GM23248 (cell line): ENCODE results near the gene BSG. TPM values are rescaled to one million over a fixed set of nuclear protein-coding genes. Genes with fewer than 3 reads are reported as not detected.
"Not testable (repeated sequence)": the region's sequence is repeated elsewhere in the genome, so short reads cannot be mapped to it uniquely, and the experiment has no call there.

Source experiments
- DNase-seq: peaks from one replicate; pipeline ENCODE4 v3.0.0-alpha.2; 2015
- H2AFZ ChIP-seq: fragments of 200-600 bp; sonication (generic); 2 replicates; pipeline ENCODE4 v1.6.1; 2016; ENCODE audit warnings: antibody characterized with exemption
- H3F3A ChIP-seq: fragments of 200-600 bp; sonication (generic); 2 replicates; pipeline ENCODE4 v1.6.1; 2016; ENCODE audit warnings: mild to moderate bottlenecking, antibody characterized with exemption, mixed run types; ENCODE audit not compliant: insufficient read depth
- H3K27ac ChIP-seq: fragments of 200-600 bp; sonication (generic); 2 replicates; pipeline ENCODE4 v1.5.1; 2016; ENCODE audit warnings: mild to moderate bottlenecking
- H3K27me3 ChIP-seq: fragments of 200-600 bp; sonication (generic); replicated peaks from 2 replicates; pipeline ENCODE4 v1.6.1; 2016; ENCODE audit warnings: mild to moderate bottlenecking; ENCODE audit not compliant: insufficient read depth
- H3K36me3 ChIP-seq: fragments of 200-600 bp; sonication (generic); 2 replicates; pipeline ENCODE4 v1.6.1; 2016; ENCODE audit warnings: low read depth, mild to moderate bottlenecking
- H3K4me1 ChIP-seq: fragments of 200-600 bp; sonication (generic); 2 replicates; pipeline ENCODE4 v1.6.1; 2016; ENCODE audit warnings: mild to moderate bottlenecking; ENCODE audit not compliant: insufficient read depth
- H3K4me2 ChIP-seq: fragments of 200-600 bp; sonication (generic); one replicate; pipeline ENCODE4 v1.6.1; 2016; ENCODE audit warnings: mild to moderate bottlenecking; ENCODE audit not compliant: unreplicated experiment
- H3K4me3 ChIP-seq: fragments of 200-600 bp; sonication (generic); 2 replicates; pipeline ENCODE4 v1.5.1; 2016; ENCODE audit warnings: mild to moderate bottlenecking
- H3K79me2 ChIP-seq: fragments of 200-600 bp; sonication (generic); 2 replicates; pipeline ENCODE4 v1.6.1; 2016; ENCODE audit warnings: mild to moderate bottlenecking; ENCODE audit not compliant: insufficient read depth
- H3K9ac ChIP-seq: fragments of 200-600 bp; sonication (generic); 2 replicates; pipeline ENCODE4 v1.6.1; 2016; ENCODE audit warnings: mild to moderate bottlenecking
- H3K9me2 ChIP-seq: fragments of 200-600 bp; sonication (generic); 2 replicates; pipeline ENCODE4 v1.6.1; 2016; ENCODE audit warnings: mixed run types, mild to moderate bottlenecking, moderate library complexity; ENCODE audit not compliant: insufficient read depth
- H3K9me3 ChIP-seq: fragments of 200-600 bp; sonication (generic); one replicate; pipeline ENCODE4 v1.6.1; 2017; ENCODE audit warnings: low read depth
- H4K20me1 ChIP-seq: fragments of 200-600 bp; sonication (generic); 2 replicates; pipeline ENCODE4 v1.6.0; 2016; ENCODE audit not compliant: insufficient read depth
- EZH2 ChIP-seq: fragments of 200-600 bp; sonication (generic); IDR thresholded peaks from 2 replicates; pipeline ENCODE4 v1.6.1; 2018; ENCODE audit warnings: antibody characterized with exemption, mild to moderate bottlenecking; ENCODE audit not compliant: insufficient read depth, poor library complexity, severe bottlenecking
- EZH2phosphoT487 ChIP-seq: fragments of 200-600 bp; sonication (generic); IDR thresholded peaks from 2 replicates; pipeline ENCODE4 v1.6.1; 2018; ENCODE audit warnings: antibody characterized with exemption, moderate library complexity, mild to moderate bottlenecking, low read depth; ENCODE audit not compliant: insufficient read depth
- WGBS, 2 experiments: methylation state at CpG; one replicate each; pipeline ENCODE4 v1.1.6; 2015 to 2017; ENCODE audit warnings: low lambda C conversion rate in 2 of 2, low coverage in 1 of 2; ENCODE audit errors: missing lambda C conversion rate in 2 of 2; 5-methylcytosine and 5-hydroxymethylcytosine counted together
- in situ Hi-C: fragments of 300-500 bp; cut with MboI; formaldehyde crosslinking; loops from 2 replicates; pipeline ENCODE4 v1.15.0; 2020
- polyA plus RNA-seq: library from polyadenylated mRNA; unstranded; fragments of >200 nt; fragmentation: Nextera tagmentation; extraction: Ambion mirVana; gene quantifications from 2 replicates; pipeline ENCODE4 v1.2.1, GENCODE V29; 2016
- total RNA-seq: library from RNA; depleted of rRNA; stranded (reverse); fragments of >200 nt; shearing (Covaris generic); gene quantifications from 2 replicates; pipeline ENCODE4 v1.2.3, GENCODE V29; 2014

BSG gene
- total and polyA plus RNA-seq, 2 experiments from 2014 or later, result 939 to 955 TPM

GRCh38 chr19:625257-625656 lies 52.9 kb downstream of the BSG start:
- TF ChIP-seq EZH2phosphoT487 (no peak), EZH2 (no peak)
- Histone ChIP-seq H4K20me1 (no peaks in the 10 kb centered on the region), H3K27ac (no peak overlapping the region)

GRCh38 chr19:626566-626965 lies 54.2 kb downstream of the BSG start:
- H4K20me1 ChIP-seq, H3K9me2 ChIP-seq, H3K4me3 ChIP-seq, H3F3A ChIP-seq, H3K4me2 ChIP-seq, DNase-seq, H3K4me1 ChIP-seq, H3K27ac ChIP-seq, H2AFZ ChIP-seq, H3K9me3 ChIP-seq, H3K9ac ChIP-seq, H3K27me3 ChIP-seq, in situ Hi-C loops: not testable (repeated sequence)
- Histone ChIP-seq H3K79me2 (peaks cover 29% of the 10 kb centered on the region), H3K36me3 (peaks cover 13% of the 10 kb centered on the region; the same call in 1 of the 2 replicates)
- WGBS, 2 experiments, result 88 to 94% methylated on average over 6 to 7 of the region's 7 CpGs

More at GRCh38 chr19:625257-625656, 52.9 kb downstream of the BSG start:
- H3K9me3 ChIP-seq, result no peaks in the 10 kb centered on the region
- no peak overlapping the region for H2AFZ ChIP-seq
- in situ Hi-C loops, result no loop called here
- H3K36me3 ChIP-seq, result peaks cover 13% of the 10 kb centered on the region; the same call in 1 of the 2 replicates
- H3K4me2 ChIP-seq, result no peak overlapping the region
- no peaks in the 10 kb centered on the region for H3K4me1 ChIP-seq
- 95 to 99% methylated on average over 5 of the region's 5 CpGs for WGBS, 2 experiments
- DNase-seq, result no peak
- no peaks in the 10 kb centered on the region for H3F3A ChIP-seq
- no peak overlapping the region for H3K9ac ChIP-seq
- H3K27me3 ChIP-seq, result no peaks in the 10 kb centered on the region
- H3K4me3 ChIP-seq, result no peak overlapping the region
- H3K79me2 ChIP-seq, result peaks cover 16% of the 10 kb centered on the region; the same call in 1 of the 2 replicates
- H3K9me2 ChIP-seq, result no peaks in the 10 kb centered on the region

GRCh38 chr19:628168-628567 lies 55.8 kb downstream of the BSG start:
- no peak for DNase-seq
- H3K79me2 ChIP-seq, result peaks cover 34% of the 10 kb centered on the region
- no peaks in the 10 kb centered on the region for H3K9me2 ChIP-seq
- no peaks in the 10 kb centered on the region for H4K20me1 ChIP-seq
- WGBS, 2 experiments, result 85 to 90% methylated on average over 19 of the region's 19 CpGs
- peaks cover 13% of the 10 kb centered on the region; the same call in 1 of the 2 replicates for H3K36me3 ChIP-seq
- H3K27ac ChIP-seq, result no peak overlapping the region
- in situ Hi-C loops, result no loop called here
- H3K4me1 ChIP-seq, result peaks cover 6% of the 10 kb centered on the region; the same call in 1 of the 2 replicates
- peaks cover 6% of the 10 kb centered on the region; the same call in 1 of the 2 replicates for H3F3A ChIP-seq
- no peak for TF ChIP-seq EZH2phosphoT487
- H3K4me3 ChIP-seq, result no peak overlapping the region
- no peak overlapping the region for H3K4me2 ChIP-seq
- H2AFZ ChIP-seq, result no peak overlapping the region
- H3K9ac ChIP-seq, result no peak overlapping the region
- no peaks in the 10 kb centered on the region for H3K27me3 ChIP-seq
- H3K9me3 ChIP-seq, result no peaks in the 10 kb centered on the region

- 79 to 80% methylated on average over 24 to 25 of the region's 25 CpGs for WGBS, 2 experiments
- H4K20me1 ChIP-seq, result not testable (repeated sequence)
Measured at GRCh38 chr19:629515-629914, 57.1 kb downstream of the BSG start.

More at GRCh38 chr19:629515-629914, 57.1 kb downstream of the BSG start:
- DNase-seq, H3K4me2 ChIP-seq, H3K9me2 ChIP-seq, H3K4me1 ChIP-seq, H2AFZ ChIP-seq, H3K9me3 ChIP-seq, H3K27me3 ChIP-seq, H3K27ac ChIP-seq, H3K9ac ChIP-seq, H3K4me3 ChIP-seq, in situ Hi-C loops, H3F3A ChIP-seq: not testable (repeated sequence)
- H3K79me2 ChIP-seq, result peaks cover 39% of the 10 kb centered on the region
- peaks cover 13% of the 10 kb centered on the region; the same call in 1 of the 2 replicates for H3K36me3 ChIP-seq
